ES-I3 (cell line): ENCODE results near the gene PSTPIP2.
A peak's percentile ranks its signal among the peaks of the same experiment; 100 is the strongest.
"Not testable (repeated sequence)": the region's sequence is repeated elsewhere in the genome, so short reads cannot be mapped to it uniquely, and the experiment has no call there.

ENCODE experiments used
- H3K36me3 ChIP-seq: 2 replicates; pipeline ENCODE4 v1.6.1; 2013; ENCODE audit warnings: mild to moderate bottlenecking, low read length, control low read depth, moderate library complexity; ENCODE audit not compliant: insufficient read depth
- H3K4me1 ChIP-seq: 2 replicates; pipeline ENCODE4 v1.6.1; 2013; ENCODE audit warnings: mild to moderate bottlenecking, control low read depth, low read length; ENCODE audit not compliant: insufficient read depth
- H3K9ac ChIP-seq: 2 replicates; pipeline ENCODE4 v1.6.1; 2013; ENCODE audit warnings: low read depth, mild to moderate bottlenecking, low read length, moderate library complexity
- H3K9me3 ChIP-seq: 2 replicates; pipeline ENCODE4 v1.6.1; 2013; ENCODE audit warnings: mild to moderate bottlenecking, low read length, moderate library complexity; ENCODE audit not compliant: control insufficient read depth, insufficient read depth

Gene PSTPIP2

GRCh38 chr18:46071653-46072375 lies at the start of gene PSTPIP2:
Gene PSTPIP2, minus strand, starts transcription at chr18:46072260. Its CDS starts 72 bp downstream, at chr18:46072188.
- Histone ChIP-seq H3K4me1 (no peaks in the 10 kb centered on the region; the same call in 1 of the 2 replicates), H3K36me3 (no peaks in the 10 kb centered on the region), H3K9ac (peak within 1 kb of the TSS; percentile 97), H3K9me3 (no peaks in the 10 kb centered on the region)

- Histone ChIP-seq H3K9me3 (no peaks in the 10 kb centered on the region), H3K4me1 (no peaks in the 10 kb centered on the region), H3K9ac (no peak overlapping the region), H3K36me3 (0 out of 2 replicates have a peak, but pooled peaks cover 7% of the 10 kb centered on the region)
These were observed 41.7 kb upstream of the PSTPIP2 start for GRCh38 chr18:46113751-46114150.

- no peak overlapping the region for H3K9ac ChIP-seq
- no peaks in the 10 kb centered on the region for H3K4me1 ChIP-seq
- 0 out of 2 replicates have a peak, but pooled peaks cover 7% of the 10 kb centered on the region for H3K36me3 ChIP-seq
- H3K9me3 ChIP-seq: no peaks in the 10 kb centered on the region
These were observed 38.3 kb upstream of the PSTPIP2 start for GRCh38 chr18:46110406-46110805.

- Histone ChIP-seq H3K36me3 (0 out of 2 replicates have a peak, but pooled peaks cover 5% of the 10 kb centered on the region), H3K4me1 (no peaks in the 10 kb centered on the region), H3K9ac (no peak overlapping the region), H3K9me3 (no peaks in the 10 kb centered on the region)
These were observed 37.3 kb upstream of the PSTPIP2 start for GRCh38 chr18:46109386-46109785.

- H3K36me3 ChIP-seq: 0 out of 2 replicates have a peak, but pooled peaks cover 3% of the 10 kb centered on the region
These were observed 32.3 kb upstream of the PSTPIP2 start, which contains the start of gene HAUS1 for GRCh38 chr18:46104128-46104911. Gene HAUS1, plus strand, starts transcription at chr18:46104385. Its CDS starts 27 bp downstream, at chr18:46104412.

GRCh38 chr18:46099463-46099862 lies 27.4 kb upstream of the PSTPIP2 start:
- Histone ChIP-seq H3K4me1 (no peaks in the 10 kb centered on the region; the same call in 1 of the 2 replicates), H3K9ac (no peak overlapping the region)

More at GRCh38 chr18:46104128-46104911, 32.3 kb upstream of the PSTPIP2 start, which contains the start of gene HAUS1:
- H3K9ac ChIP-seq: peak within 1 kb of the TSS; percentile 98
- no peaks in the 10 kb centered on the region for H3K9me3 ChIP-seq
- H3K4me1 ChIP-seq: no peaks in the 10 kb centered on the region

GRCh38 chr18:46098616-46098933 lies 26.5 kb upstream of the PSTPIP2 start:
- Histone ChIP-seq H3K9me3 (no peaks in the 10 kb centered on the region), H3K4me1 (no peaks in the 10 kb centered on the region; the same call in 1 of the 2 replicates), H3K9ac (peak overlapping the region; percentile 71), H3K36me3 (peaks cover 3% of the 10 kb centered on the region; the same call in 1 of the 2 replicates)

More at GRCh38 chr18:46099463-46099862, 27.4 kb upstream of the PSTPIP2 start:
- Histone ChIP-seq H3K36me3 (peaks cover 3% of the 10 kb centered on the region; the same call in 1 of the 2 replicates), H3K9me3 (no peaks in the 10 kb centered on the region)

- H3K9ac ChIP-seq: peak within 1 kb of the TSS; percentile 71
- H3K9me3 ChIP-seq: no peaks in the 10 kb centered on the region
- H3K36me3 ChIP-seq: peaks cover 3% of the 10 kb centered on the region; the same call in 1 of the 2 replicates
- no peaks in the 10 kb centered on the region; the same call in 1 of the 2 replicates for H3K4me1 ChIP-seq
These were observed 25.9 kb upstream of the PSTPIP2 start, which contains the start of gene ATP5F1A for GRCh38 chr18:46097801-46098615. Gene ATP5F1A, minus strand, starts transcription at chr18:46098296. Its CDS starts 65 bp downstream, at chr18:46098231.

GRCh38 chr18:46097431-46097800 lies 25.4 kb upstream of the PSTPIP2 start:
- no peaks in the 10 kb centered on the region; the same call in 1 of the 2 replicates for H3K4me1 ChIP-seq
- H3K36me3 ChIP-seq: peaks cover 6% of the 10 kb centered on the region; the same call in 1 of the 2 replicates
- H3K9ac ChIP-seq: peak overlapping the region; percentile 71
- no peaks in the 10 kb centered on the region for H3K9me3 ChIP-seq

- no peaks in the 10 kb centered on the region; the same call in 1 of the 2 replicates for H3K4me1 ChIP-seq
- H3K9ac ChIP-seq: peak overlapping the region; percentile 71
- H3K9me3 ChIP-seq: no peaks in the 10 kb centered on the region
- peaks cover 7% of the 10 kb centered on the region for H3K36me3 ChIP-seq
These were observed 24.7 kb upstream of the PSTPIP2 start for GRCh38 chr18:46096651-46097300.

- peaks cover 18% of the 10 kb centered on the region for H3K36me3 ChIP-seq
- H3K9ac ChIP-seq: no peak overlapping the region; the same call in 1 of the 2 replicates
- H3K4me1 ChIP-seq: no peaks in the 10 kb centered on the region; the same call in 1 of the 2 replicates
- H3K9me3 ChIP-seq: no peaks in the 10 kb centered on the region
These were observed 23.5 kb upstream of the PSTPIP2 start for GRCh38 chr18:46095532-46095931.

GRCh38 chr18:46088501-46088900 lies 16.4 kb upstream of the PSTPIP2 start:
- peaks cover 41% of the 10 kb centered on the region for H3K36me3 ChIP-seq

GRCh38 chr18:46084431-46084830 lies 12.4 kb upstream of the PSTPIP2 start:
- peaks cover 26% of the 10 kb centered on the region for H3K36me3 ChIP-seq

More at GRCh38 chr18:46088501-46088900, 16.4 kb upstream of the PSTPIP2 start:
- H3K9ac ChIP-seq, H3K9me3 ChIP-seq, H3K4me1 ChIP-seq: not testable (repeated sequence)

More at GRCh38 chr18:46084431-46084830, 12.4 kb upstream of the PSTPIP2 start:
- no peak overlapping the region for H3K9ac ChIP-seq
- no peaks in the 10 kb centered on the region for H3K4me1 ChIP-seq
- no peaks in the 10 kb centered on the region for H3K9me3 ChIP-seq
